HEK293T (cell line): ENCODE results near the gene TTC39B.

ENCODE experiments used
- ARNT ChIP-seq: fragments of 450-650 bp; IDR thresholded peaks from 2 replicates; pipeline ENCODE4 v1.6.1; 2017; ENCODE audit warnings: mild to moderate bottlenecking
- BHLHE40 ChIP-seq: fragments of 450-650 bp; IDR thresholded peaks from 2 replicates; pipeline ENCODE4 v1.6.1; 2016; ENCODE audit warnings: mild to moderate bottlenecking, moderate library complexity, borderline replicate concordance
- ELF4 ChIP-seq: fragments of 450-650 bp; IDR thresholded peaks from 2 replicates; pipeline ENCODE4 v1.6.1; 2017; ENCODE audit warnings: antibody characterized with exemption
- FOXA1 ChIP-seq: fragments of 450-650 bp; IDR thresholded peaks from 2 replicates; pipeline ENCODE4 v1.6.1; 2016; ENCODE audit warnings: mild to moderate bottlenecking
- FOXK2 ChIP-seq: fragments of 450-650 bp; IDR thresholded peaks from 2 replicates; pipeline ENCODE4 v1.6.1; 2016; ENCODE audit warnings: mild to moderate bottlenecking
- FOXM1 ChIP-seq: fragments of 450-650 bp; IDR thresholded peaks from 2 replicates; pipeline ENCODE4 v1.6.1; 2017; ENCODE audit warnings: mild to moderate bottlenecking, borderline replicate concordance
- NFRKB ChIP-seq: fragments of 450-650 bp; IDR thresholded peaks from 2 replicates; pipeline ENCODE4 v1.6.1; 2016; ENCODE audit warnings: mild to moderate bottlenecking, moderate library complexity
- PKNOX1 ChIP-seq: fragments of 450-650 bp; IDR thresholded peaks from 2 replicates; pipeline ENCODE4 v1.6.1; 2016
- SP1 ChIP-seq: fragments of 450-650 bp; IDR thresholded peaks from 2 replicates; pipeline ENCODE4 v1.6.1; 2017
- SUZ12 ChIP-seq: fragments of 450-650 bp; IDR thresholded peaks from 2 replicates; pipeline ENCODE4 v1.6.1; 2016; ENCODE audit warnings: mild to moderate bottlenecking
- TARDBP ChIP-seq: fragments of 450-650 bp; IDR thresholded peaks from 2 replicates; pipeline ENCODE4 v1.6.1; 2016

DNA sequence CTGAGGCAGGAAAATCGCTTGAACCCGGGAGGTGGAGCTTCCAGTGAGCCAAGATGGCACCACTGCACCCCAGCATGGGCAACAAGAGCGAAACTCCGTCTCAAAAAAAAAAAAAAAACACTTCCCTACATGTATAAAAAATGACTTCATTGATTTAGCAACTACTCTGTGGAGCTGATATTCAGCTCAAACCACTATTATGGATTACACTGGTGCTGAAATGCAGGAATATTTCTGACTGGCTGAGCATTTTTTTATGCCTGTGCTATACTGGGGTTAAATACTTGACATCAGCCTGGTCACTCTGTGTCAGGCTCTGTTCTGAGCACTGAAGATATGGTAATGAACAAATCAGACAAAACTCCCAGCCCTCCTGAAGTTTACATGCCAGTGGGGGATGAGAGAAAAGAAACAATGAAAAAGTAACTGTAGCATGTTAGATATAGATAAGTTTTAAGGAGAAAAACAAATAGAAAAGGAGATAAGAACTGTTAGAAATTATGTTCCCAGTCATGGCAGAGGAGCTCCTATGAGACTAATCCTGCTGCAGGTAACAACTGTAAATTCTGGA, 22.6 kb upstream of the TTC39B start:
- TF ChIP-seq TARDBP, result no peak
- TF ChIP-seq FOXA1, result no peak
- no peak for TF ChIP-seq BHLHE40
- TF ChIP-seq PKNOX1, result no peak
- TF ChIP-seq SUZ12, result no peak
- no peak for TF ChIP-seq SP1
- no peak for TF ChIP-seq FOXM1
- TF ChIP-seq NFRKB, result no peak
- no peak for TF ChIP-seq ELF4
- no peak for TF ChIP-seq FOXK2
- TF ChIP-seq ARNT, result no peak
